ENCODE data around the gene ACTL6A.

DNA sequence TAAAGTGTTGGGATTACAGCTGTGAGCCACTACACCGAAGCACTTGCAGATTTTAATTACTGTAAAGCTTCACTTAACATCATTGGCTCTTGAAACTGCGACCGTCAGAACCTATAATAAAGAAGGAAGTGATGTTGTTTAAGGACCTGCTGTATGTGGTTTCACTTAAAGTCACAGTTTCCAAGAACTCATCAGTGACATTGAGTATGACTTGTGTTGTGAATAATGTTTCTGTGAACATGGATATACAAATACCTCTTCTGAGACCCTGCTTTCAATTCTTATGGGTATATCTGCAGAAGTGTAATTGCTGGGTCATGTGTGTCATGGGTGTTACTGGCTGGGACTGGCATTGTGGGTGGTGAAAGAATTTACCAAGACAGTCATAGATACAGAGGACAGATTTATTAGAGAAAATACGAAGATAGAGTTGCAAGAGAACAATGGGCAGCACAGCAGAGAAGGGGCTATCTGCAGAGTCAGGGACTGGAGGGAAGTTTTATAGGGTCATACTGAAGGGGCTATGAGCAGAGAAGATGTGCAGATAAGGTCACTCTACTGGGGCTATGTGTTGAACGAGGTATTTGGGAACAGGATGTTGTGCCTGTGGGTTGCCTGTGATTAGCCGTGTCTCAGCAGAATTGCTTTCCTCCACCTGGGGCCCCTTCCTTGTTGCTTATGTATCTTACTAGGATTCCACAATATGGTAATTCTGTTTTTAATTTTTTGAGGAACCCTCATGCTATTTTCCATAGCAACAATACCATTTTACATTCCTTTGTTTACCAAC lies 46.4 kb downstream of the ACTL6A start:
- TF ChIP-seq YY1 (IDR thresholded peaks at IDR 0.05; ENCODE audit: insufficient read depth, insufficient read length) (no peak), ZNF274 (IDR thresholded peaks at IDR 0.05; ENCODE audit: low read depth, low read length) (no peak)
